Testis (tissue), 2 donors: Measurements from ENCODE around the gene GNPAT.

Experiments
- POLR2A ChIP-seq: fragments of 450-650 bp; IDR thresholded peaks from one replicate; pipeline ENCODE4 v1.6.1; 2017; ENCODE audit warnings: antibody characterized with exemption, mild to moderate bottlenecking, moderate library complexity
- TF ChIP-seq, protein P1 (sequence below), 3 experiments: fragments of 450-650 bp in 2 of 3; fragments of 200-600 bp in 1 of 3; sonication (generic) in 1 of 3; IDR thresholded peaks; one replicate each; pipeline ENCODE4 v1.5.1; 2016 to 2019; ENCODE audit warnings: antibody characterized with exemption in 3 of 3, mild to moderate bottlenecking in 2 of 3, moderate library complexity in 1 of 3

DNA sequence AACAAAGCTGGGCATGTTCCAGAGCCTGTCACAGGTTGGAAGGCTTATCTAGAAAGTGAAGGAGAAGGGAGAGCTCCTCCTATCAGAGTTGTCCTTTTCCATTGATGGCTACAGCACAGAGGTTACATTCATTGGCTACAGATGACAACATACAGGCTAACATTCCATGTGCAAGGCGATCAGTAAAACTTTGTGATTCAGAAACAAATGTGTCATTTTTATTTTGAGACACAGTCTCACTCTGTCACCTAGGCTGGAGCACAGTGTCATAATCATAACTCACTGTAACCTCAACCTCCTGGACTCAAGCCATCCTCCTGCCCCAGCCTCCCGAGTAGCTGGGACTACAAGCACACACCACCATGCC is 46.6 kb upstream of the GNPAT start:
- TF ChIP-seq, protein P1, sequence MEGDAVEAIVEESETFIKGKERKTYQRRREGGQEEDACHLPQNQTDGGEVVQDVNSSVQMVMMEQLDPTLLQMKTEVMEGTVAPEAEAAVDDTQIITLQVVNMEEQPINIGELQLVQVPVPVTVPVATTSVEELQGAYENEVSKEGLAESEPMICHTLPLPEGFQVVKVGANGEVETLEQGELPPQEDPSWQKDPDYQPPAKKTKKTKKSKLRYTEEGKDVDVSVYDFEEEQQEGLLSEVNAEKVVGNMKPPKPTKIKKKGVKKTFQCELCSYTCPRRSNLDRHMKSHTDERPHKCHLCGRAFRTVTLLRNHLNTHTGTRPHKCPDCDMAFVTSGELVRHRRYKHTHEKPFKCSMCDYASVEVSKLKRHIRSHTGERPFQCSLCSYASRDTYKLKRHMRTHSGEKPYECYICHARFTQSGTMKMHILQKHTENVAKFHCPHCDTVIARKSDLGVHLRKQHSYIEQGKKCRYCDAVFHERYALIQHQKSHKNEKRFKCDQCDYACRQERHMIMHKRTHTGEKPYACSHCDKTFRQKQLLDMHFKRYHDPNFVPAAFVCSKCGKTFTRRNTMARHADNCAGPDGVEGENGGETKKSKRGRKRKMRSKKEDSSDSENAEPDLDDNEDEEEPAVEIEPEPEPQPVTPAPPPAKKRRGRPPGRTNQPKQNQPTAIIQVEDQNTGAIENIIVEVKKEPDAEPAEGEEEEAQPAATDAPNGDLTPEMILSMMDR (IDR thresholded peaks at IDR 0.05): no peak
- no peak for TF ChIP-seq POLR2A
